Panc1 (cell line): ENCODE results near the gene CASP3. TPM values are rescaled to one million over a fixed set of nuclear protein-coding genes. Genes with fewer than 3 reads are reported as not detected.

Experiments used
- ATAC-seq: fragments of 200-7000 bp; cut with Tn5 transposase; 2 replicates; pipeline ENCODE4 v1.9.1; 2020; ENCODE audit warnings: mild to moderate bottlenecking, moderate library complexity
- BruUV-seq: library from RNA; stranded (reverse); fragments of 400-500 nt; replicated peaks from 2 replicates; lab custom pipeline; 2021; lab: Mats Ljungman, UMichigan
- CTCF ChIA-PET: fragments of 300-600 bp; sonication (Branson Sonifier 250); formaldehyde crosslinking; loops from one replicate; lab custom pipeline; 2022; ENCODE audit warnings: antibody characterized with exemption; lab: Charles Lee
- POLR2A ChIA-PET: fragments of 300-600 bp; sonication (Branson Sonifier 250); formaldehyde crosslinking; loops from one replicate; lab custom pipeline; 2022; ENCODE audit warnings: antibody characterized with exemption; lab: Charles Lee
- DNase-seq: peaks from one replicate; pipeline ENCODE4 v3.0.0-alpha.2; 2010; ENCODE audit warnings: low read depth, low spot score
- H3K27ac ChIP-seq: 2 replicates; pipeline ENCODE4 v1.5.1; 2011; ENCODE audit warnings: mild to moderate bottlenecking, low read length, inconsistent platforms
- H3K27me3 ChIP-seq: fragments of 200-500 bp; sonication (Bioruptor generic); 2 replicates; pipeline ENCODE4 v1.6.0; 2014; ENCODE audit warnings: low read length, inconsistent platforms; ENCODE audit not compliant: control insufficient read depth, insufficient read depth
- H3K36me3 ChIP-seq: fragments of 200-500 bp; sonication (Bioruptor generic); 2 replicates; pipeline ENCODE4 v1.5.1; 2014; ENCODE audit warnings: inconsistent platforms, mild to moderate bottlenecking, low read length, moderate library complexity; ENCODE audit not compliant: control insufficient read depth, insufficient read depth
- H3K4me1 ChIP-seq: 2 replicates; pipeline ENCODE4 v1.5.1; 2011; ENCODE audit warnings: inconsistent platforms, mild to moderate bottlenecking, low read length, moderate library complexity; ENCODE audit not compliant: control insufficient read depth, insufficient read depth
- H3K4me3 ChIP-seq, 2 experiments: 2 replicates each; pipeline ENCODE4 v1.5.1; 2011 to 2012; ENCODE audit warnings: low read depth in 2 of 2, low read length in 2 of 2, mild to moderate bottlenecking in 2 of 2, inconsistent platforms in 1 of 2, moderate library complexity in 1 of 2
- H3K9me3 ChIP-seq: fragments of 200-500 bp; sonication (Bioruptor generic); 2 replicates; pipeline ENCODE4 v1.5.1; 2014; ENCODE audit warnings: low read depth, mild to moderate bottlenecking, inconsistent platforms, low read length, moderate library complexity; ENCODE audit not compliant: control insufficient read depth, insufficient read depth
- POLR2AphosphoS5 ChIP-seq: IDR thresholded peaks from 2 replicates; pipeline ENCODE4 v1.6.1; 2012; ENCODE audit warnings: mild to moderate bottlenecking, low read depth, low read length, moderate library complexity
- SIN3A ChIP-seq: IDR thresholded peaks from 2 replicates; pipeline ENCODE4 v1.6.1; 2012; ENCODE audit warnings: low read depth, mild to moderate bottlenecking, low read length, moderate library complexity, borderline replicate concordance; ENCODE audit not compliant: insufficient read depth
- TCF7L2 ChIP-seq: IDR thresholded peaks from 2 replicates; pipeline ENCODE4 v1.6.1; 2011; ENCODE audit warnings: mild to moderate bottlenecking, low read depth, low read length, inconsistent platforms
- in situ Hi-C: cut with HindIII; loops from 2 replicates; pipeline ENCODE4 v1.10.0; 2016; ENCODE audit warnings: low sequenced_read_pairs, low pct_unique_long_range_greater_than_20kb
- intact Hi-C: fragments of 100-400 bp; cut with micrococcal nuclease; formaldehyde crosslinking; loops from one replicate; pipeline ENCODE4 v1.10.0; 2022; ENCODE audit not compliant: unreplicated experiment
- total RNA-seq: library from RNA; stranded (reverse); gene quantifications from one replicate; pipeline ENCODE4 v1.2.1, GENCODE V29; 2021; ENCODE audit not compliant: unreplicated experiment
- TF ChIP-seq, protein P1 (sequence below): fragments of 450-650 bp; IDR thresholded peaks from 2 replicates; pipeline ENCODE4 v1.5.1; 2017; ENCODE audit warnings: mild to moderate bottlenecking
- TF ChIP-seq, protein P2 (sequence below), 2 experiments: IDR thresholded peaks; 2 replicates each; pipeline ENCODE4 v1.6.1; 2011 to 2012; ENCODE audit warnings: low read depth in 2 of 2, control low read depth in 1 of 2, low read length in 1 of 2, mild to moderate bottlenecking in 1 of 2, moderate library complexity in 1 of 2; ENCODE audit not compliant: insufficient read depth in 1 of 2

The CASP3 gene
- total RNA-seq, 1 experiment from 2014 or later, result 24.3 TPM

DNA sequence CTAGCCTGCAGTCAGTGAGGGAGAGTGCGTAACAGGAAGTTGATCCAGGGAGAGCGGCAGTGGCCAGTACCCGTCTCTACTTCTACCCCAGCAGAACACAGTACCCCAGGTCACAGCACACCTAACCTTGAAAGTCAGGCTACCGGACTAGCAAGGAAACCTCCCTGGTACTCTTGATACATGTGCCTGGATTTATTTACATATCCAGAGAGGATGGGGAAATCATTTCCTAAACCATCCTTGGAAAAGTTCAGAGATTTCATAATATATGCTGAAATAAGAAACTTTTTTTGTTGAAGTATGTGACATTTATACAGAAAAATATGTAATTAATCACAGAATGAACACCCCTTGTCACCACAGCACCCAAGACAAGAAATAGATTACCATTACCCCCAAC lies 24.8 kb upstream of the CASP3 start:
- no peaks in the 10 kb centered on the region for H3K36me3 ChIP-seq
- no peaks in the 10 kb centered on the region for H3K4me1 ChIP-seq
- no peak for DNase-seq
- CTCF ChIA-PET, result no interaction called here
- no peak overlapping the region for H3K4me3 ChIP-seq
- no peaks in the 10 kb centered on the region for H3K27me3 ChIP-seq
- no peak for TF ChIP-seq TCF7L2
- TF ChIP-seq POLR2AphosphoS5, result no peak
- TF ChIP-seq, protein P1, sequence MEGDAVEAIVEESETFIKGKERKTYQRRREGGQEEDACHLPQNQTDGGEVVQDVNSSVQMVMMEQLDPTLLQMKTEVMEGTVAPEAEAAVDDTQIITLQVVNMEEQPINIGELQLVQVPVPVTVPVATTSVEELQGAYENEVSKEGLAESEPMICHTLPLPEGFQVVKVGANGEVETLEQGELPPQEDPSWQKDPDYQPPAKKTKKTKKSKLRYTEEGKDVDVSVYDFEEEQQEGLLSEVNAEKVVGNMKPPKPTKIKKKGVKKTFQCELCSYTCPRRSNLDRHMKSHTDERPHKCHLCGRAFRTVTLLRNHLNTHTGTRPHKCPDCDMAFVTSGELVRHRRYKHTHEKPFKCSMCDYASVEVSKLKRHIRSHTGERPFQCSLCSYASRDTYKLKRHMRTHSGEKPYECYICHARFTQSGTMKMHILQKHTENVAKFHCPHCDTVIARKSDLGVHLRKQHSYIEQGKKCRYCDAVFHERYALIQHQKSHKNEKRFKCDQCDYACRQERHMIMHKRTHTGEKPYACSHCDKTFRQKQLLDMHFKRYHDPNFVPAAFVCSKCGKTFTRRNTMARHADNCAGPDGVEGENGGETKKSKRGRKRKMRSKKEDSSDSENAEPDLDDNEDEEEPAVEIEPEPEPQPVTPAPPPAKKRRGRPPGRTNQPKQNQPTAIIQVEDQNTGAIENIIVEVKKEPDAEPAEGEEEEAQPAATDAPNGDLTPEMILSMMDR, result no peak
- TF ChIP-seq SIN3A, result no peak
- TF ChIP-seq, protein P2, sequence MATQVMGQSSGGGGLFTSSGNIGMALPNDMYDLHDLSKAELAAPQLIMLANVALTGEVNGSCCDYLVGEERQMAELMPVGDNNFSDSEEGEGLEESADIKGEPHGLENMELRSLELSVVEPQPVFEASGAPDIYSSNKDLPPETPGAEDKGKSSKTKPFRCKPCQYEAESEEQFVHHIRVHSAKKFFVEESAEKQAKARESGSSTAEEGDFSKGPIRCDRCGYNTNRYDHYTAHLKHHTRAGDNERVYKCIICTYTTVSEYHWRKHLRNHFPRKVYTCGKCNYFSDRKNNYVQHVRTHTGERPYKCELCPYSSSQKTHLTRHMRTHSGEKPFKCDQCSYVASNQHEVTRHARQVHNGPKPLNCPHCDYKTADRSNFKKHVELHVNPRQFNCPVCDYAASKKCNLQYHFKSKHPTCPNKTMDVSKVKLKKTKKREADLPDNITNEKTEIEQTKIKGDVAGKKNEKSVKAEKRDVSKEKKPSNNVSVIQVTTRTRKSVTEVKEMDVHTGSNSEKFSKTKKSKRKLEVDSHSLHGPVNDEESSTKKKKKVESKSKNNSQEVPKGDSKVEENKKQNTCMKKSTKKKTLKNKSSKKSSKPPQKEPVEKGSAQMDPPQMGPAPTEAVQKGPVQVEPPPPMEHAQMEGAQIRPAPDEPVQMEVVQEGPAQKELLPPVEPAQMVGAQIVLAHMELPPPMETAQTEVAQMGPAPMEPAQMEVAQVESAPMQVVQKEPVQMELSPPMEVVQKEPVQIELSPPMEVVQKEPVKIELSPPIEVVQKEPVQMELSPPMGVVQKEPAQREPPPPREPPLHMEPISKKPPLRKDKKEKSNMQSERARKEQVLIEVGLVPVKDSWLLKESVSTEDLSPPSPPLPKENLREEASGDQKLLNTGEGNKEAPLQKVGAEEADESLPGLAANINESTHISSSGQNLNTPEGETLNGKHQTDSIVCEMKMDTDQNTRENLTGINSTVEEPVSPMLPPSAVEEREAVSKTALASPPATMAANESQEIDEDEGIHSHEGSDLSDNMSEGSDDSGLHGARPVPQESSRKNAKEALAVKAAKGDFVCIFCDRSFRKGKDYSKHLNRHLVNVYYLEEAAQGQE (IDR thresholded peaks at IDR 0.05; ENCODE audit: insufficient read depth in 1 of 2, low read depth in 2 of 2, low read length in 1 of 2), result no peak
- POLR2A ChIA-PET, result no interaction called here
- no TSS peak for BruUV-seq
- no peak for ATAC-seq
- no peak overlapping the region for H3K27ac ChIP-seq
- no peaks in the 10 kb centered on the region for H3K9me3 ChIP-seq
- intact Hi-C loops (no loop called here), in situ Hi-C loops (no loop called here)

DNA sequence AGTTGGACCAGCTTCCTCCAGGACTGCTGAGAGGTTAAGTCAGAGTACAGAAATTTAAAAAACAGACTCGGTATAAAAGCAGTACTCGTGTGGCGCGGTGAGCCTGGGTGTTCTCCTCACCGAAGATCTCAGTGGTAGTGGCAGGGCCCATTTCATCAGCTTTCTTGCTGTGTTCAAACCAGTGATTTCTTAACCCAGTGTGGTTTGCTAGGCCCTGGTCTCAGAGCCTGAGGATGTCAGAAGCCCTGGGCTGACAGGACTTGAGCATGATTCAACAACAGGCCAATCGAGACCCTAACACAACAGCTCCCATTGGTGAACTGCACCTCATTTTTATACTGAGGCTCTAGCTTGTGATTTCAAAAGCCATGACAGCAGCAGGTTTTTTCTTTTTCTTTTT lies 23.5 kb upstream of the CASP3 start:
- H3K9me3 ChIP-seq, result no peaks in the 10 kb centered on the region
- no peak overlapping the region for H3K27ac ChIP-seq
- no peaks in the 10 kb centered on the region for H3K36me3 ChIP-seq
- intact Hi-C loops, result no loop called here
- no peaks in the 10 kb centered on the region for H3K27me3 ChIP-seq
- in situ Hi-C loops, result no loop called here
- no peak overlapping the region for H3K4me3 ChIP-seq
- ChIA-PET CTCF (no interaction called here), POLR2A (no interaction called here)
- no peak for DNase-seq
- TF ChIP-seq, protein P1, result no peak
- TF ChIP-seq SIN3A (no peak), TCF7L2 (no peak), POLR2AphosphoS5 (no peak)
- TF ChIP-seq, protein P2 (IDR thresholded peaks at IDR 0.05; ENCODE audit: insufficient read depth in 1 of 2, low read depth in 2 of 2, low read length in 1 of 2), result no peak
- no peak for ATAC-seq
- no TSS peak for BruUV-seq
- H3K4me1 ChIP-seq, result no peaks in the 10 kb centered on the region
